ENCODE data around the gene MAGI2.
"Not testable (repeated sequence)": the region's sequence is repeated elsewhere in the genome, so short reads cannot be mapped to it uniquely, and the experiment has no call there.

MAGI2 gene

DNA sequence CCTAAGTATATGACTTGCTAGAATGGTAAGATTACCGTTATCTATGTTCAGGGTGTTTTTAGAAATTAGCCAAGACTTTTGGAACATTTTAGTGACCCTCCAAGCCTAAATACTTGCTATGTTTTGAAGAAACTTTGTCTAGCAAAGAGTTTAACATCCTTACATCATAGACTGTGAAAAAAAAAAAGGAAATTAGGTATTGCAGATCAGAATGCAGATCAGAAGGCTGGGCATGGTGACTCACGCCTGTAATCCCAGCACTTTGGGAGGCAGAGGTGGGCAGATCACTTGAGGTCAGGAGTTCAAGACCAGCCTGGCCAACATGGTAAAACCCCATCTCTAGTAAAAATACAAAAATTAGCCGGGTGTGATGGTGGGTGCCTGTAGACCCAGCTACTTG lies 10.7 kb downstream of the MAGI2 start:
- not testable (repeated sequence) for DNase-seq

- DNase-seq = no peak
Observed at GRCh38 chr7:79436378-79436777, 17.1 kb downstream of the MAGI2 start.

DNA sequence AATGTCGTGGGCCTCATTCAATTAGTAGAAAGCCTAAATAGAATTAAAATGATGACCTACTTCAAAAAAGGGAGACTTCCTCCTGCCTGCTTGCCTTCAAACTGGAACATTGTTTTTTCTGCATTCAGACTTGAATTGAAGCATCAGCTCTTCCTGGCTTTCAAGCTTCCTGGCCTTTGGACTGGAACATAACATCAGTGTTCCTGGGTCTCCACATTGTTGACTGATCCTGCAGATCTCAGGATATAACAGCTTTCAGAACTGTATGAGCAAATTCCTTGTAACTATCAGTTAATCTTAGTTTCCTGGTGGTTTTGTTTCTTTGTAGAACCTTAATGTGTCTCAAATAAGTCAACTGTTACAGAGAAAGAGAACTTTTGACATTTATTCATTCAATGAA lies 18.6 kb downstream of the MAGI2 start:
- DNase-seq = no peak

DNA sequence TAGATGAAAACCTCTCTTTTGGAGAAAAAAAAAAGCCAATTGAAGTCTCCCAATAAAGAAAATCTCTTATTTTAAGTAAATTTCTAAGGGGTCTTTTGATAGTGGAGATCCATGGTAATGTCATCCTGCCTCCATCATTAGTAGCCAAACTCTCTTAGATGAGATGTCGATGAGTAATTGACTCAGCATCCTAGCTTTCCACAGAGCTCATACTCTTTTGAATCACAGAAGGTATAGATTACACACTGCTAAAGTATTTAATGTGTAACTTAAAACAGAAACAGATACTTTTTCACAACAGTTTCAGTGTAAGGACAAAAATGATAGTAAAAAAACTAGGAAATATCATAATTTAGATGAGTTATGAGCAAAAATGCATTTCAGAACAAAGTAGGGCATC lies 19.4 kb downstream of the MAGI2 start:
- DNase-seq = no peak

GRCh38 chr7:79430391-79430790 lies 23.1 kb downstream of the MAGI2 start:
- no peak for DNase-seq

- DNase-seq = no peak
Observed at GRCh38 chr7:79425665-79426064, 27.8 kb downstream of the MAGI2 start.

DNA sequence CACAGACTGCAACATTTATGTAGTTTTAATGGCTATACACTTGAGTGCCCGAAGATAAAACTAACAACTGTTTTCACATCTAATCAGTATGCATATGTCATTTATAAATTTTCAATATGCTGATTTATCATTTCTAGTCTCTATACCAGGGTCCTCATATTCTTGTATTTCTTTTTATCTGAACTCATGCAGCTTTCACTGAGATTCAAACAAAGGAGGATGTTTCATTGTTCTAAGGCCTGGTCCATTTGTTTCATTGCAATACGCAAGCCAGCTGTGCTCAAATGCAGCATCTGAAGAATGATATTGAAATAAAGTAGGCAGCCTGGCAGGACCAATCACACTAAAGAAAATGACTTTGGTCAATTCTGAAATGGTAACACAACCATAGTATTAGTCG lies 31.7 kb downstream of the MAGI2 start:
- peak; percentile 30 for DNase-seq

GRCh38 chr7:79420464-79420863 lies 33.0 kb downstream of the MAGI2 start:
- DNase-seq = no peak

- DNase-seq = no peak
Observed at GRCh38 chr7:79414910-79415309, 38.6 kb downstream of the MAGI2 start.

- DNase-seq = no peak
Observed at GRCh38 chr7:79412915-79413314, 40.6 kb downstream of the MAGI2 start.

DNA sequence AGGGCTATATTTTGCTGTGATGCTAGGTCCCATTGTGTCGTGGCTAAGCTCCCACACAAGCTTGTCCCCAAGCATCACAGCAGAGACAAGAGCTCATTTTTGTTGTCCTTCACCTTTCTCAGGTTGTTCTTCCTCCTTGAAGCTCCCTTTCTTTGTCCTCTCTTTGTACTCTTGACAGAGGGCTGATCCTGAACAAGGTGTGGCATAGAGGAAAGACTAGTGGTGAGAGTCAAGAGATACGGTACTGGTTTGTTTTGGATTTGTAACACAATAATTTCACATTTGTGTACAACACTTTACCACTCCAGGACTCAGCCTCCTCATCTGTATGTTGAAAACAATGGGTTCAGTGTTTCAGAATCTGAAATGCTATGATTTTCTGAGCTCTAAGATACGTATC lies 41.0 kb downstream of the MAGI2 start:
- no peak for DNase-seq

DNA sequence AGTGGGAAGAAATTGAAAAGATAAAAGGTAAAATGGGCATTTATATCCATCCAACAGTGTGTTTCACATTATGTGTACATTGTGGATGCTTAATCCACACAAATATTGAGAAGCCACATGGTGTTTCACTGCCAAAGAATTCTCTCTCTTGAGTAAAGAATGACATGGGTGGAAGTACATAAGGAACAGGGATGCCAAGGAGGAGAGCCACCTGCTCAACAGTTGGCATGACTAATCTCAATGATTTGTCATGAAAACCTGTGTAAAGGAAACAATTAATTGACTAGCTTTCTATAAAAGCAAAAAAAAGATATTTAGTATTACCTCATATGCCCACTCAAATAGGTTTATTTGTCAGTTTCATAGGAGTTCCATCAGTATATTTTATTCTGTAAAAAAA lies 43.1 kb downstream of the MAGI2 start:
- DNase-seq = no peak

DNA sequence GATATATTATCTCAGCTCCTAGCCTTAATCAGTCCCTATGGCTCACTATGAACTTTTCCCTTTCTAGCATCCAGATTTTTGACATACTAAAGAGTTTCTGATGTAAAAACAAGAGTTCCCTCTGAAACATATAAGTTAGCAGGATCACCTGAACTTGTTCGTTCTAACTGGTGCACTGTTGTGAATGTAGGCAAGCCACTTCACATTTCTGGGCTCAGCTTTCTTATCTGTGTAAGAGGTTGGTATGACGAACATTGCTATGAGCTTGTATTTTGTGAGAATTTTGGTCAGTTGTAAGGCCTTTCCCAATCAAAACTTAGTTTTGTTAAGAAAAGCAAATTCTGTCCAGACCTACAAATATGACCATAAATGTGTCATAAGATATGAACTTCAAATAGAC lies 46.1 kb downstream of the MAGI2 start:
- no peak for DNase-seq

DNA sequence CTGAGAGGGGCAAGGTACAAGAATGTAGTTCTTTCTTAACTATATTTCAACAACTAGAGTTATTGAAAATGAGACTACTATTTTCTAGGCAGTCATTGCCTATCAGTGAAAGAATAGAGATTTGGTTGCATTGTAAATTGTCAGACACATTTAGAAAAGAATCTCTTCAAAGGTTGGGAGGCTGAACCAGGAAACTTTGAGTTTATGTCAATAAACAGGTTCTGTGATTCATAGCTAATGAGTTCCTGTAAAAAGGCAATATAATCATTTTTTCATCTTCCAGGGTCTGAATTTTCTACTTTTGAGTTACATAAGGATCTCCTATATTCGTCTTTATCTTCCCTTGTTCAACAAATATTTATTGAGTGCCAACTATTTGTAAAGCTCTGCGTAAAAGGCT lies 47.1 kb downstream of the MAGI2 start:
- no peak for DNase-seq

GRCh38 chr7:79405368-79405767 lies 48.1 kb downstream of the MAGI2 start:
- no peak for DNase-seq

DNA sequence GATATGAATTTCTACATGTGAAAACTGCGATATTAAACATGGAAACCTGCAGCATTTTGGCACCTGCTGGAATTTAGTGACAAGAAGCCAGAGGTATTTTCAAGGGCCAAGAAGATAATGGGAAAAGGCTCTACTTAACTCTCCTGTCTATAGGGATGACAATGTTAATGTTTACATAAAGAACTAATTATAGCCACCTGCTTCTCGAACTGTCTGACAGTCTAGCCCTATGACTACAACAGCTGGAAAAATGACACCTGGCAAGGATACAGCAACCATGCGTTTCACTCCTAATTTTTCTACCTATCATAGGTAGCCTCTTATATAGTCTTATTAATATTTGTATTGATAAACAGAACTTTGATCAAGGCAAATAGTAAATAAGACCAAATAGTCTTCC lies 49.6 kb downstream of the MAGI2 start:
- no peak for DNase-seq

DNA sequence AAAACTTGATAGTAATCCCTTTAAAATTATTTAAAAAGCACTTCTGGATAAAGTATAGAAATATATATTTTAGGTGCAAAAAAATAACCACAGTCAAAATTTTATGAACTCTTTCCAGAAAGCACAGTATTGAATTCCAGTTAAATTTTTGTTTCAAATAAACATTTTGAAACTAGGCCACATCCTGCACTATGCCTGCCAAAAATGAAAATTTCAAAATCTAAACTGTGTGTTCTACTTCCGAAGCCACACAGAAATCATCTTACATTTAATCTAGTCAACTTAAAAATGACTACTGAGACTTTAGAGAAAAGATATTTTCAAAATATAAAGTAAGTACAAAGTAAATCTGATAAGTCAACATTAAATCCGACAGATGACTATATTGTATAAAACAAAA lies 50.0 kb downstream of the MAGI2 start:
- no peak for DNase-seq

DNA sequence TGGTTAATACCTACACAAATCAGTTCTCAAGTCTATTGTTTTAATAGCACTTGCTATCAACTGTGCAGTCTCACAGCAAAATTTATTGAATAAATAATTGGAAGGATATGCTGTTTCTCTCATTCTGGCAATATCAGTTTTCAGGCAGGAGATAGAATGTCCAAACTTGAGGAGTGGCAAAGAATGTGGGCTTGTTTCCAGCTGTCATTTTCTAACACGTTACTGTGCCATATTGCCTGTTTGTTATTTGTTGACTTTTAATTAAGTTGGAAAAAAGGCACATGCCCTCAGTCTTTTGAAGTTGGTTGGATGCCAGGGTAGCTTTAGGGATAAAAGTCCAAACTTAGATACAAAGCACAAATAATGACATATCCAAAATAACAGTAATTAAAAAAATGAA lies 52.2 kb downstream of the MAGI2 start:
- no peak for DNase-seq

DNA sequence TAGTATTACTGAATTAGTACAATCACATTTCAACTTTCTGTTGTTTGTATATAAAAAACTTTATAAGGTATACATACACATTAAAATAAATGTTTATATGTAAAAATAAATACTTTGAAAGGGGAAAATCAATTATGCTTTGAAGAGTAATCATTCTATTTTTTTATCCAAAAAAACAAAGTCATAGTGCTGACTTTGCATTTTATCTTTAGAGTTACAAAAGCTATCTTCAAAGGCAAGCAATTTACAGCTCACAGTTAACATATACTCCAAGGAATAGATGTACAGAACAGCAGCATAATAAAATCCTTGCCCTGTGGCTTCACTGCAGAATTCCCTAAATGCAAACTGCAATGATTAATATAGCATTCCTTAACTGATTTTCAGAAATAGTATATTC lies 53.2 kb downstream of the MAGI2 start:
- DNase-seq = no peak

DNA sequence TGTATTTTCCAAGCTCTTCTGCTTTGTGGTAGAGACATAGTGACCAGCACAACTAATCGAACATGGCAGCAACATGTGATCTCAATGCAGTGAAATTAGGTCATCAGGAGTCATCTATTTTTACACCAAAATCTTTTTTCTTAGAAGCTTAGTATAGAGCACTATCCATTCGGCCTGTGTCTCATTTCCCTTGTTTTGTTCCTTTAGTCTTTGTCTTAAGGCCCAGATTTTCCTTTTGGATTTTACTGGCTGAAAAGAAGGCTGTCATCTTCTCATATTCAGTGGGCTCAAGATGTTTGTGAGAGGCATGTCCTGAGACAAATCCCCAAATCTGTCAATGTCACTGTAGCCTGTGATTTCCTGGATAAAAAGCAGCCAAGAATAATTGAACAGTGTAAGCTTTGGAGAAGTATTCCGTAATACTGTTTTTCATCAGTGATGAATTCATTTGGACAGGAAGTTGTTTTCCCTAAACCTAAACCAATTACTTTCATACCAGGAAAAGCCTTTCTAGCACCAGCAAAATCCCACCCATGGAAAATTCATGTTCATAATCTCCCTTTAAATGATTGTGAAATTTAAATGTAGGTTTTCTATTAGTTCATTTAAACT lies 55.2 kb downstream of the MAGI2 start:
- DNase-seq = peak; percentile 68

- no peak for DNase-seq
Observed at GRCh38 chr7:79386688-79387422, 66.6 kb downstream of the MAGI2 start.

GRCh38 chr7:79381921-79382320 lies 71.5 kb downstream of the MAGI2 start:
- no peak for DNase-seq

DNA sequence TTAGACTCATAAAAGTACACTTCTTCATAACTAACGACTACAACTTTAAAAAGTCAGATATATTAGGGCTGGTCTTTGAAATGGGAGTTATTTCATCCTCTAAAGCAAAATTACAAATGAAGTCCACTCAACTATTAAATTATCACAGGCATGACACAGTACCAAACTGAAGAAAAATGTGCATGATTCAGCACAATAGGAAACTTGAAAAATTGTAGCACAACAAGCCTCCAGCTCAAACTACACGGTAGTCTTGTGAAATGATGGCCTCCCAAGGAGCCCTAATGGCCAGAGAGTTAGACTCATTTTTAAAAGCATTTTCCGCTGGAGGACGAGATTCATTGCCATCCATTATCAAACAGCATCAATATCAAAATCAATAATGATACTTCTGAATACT lies 76.4 kb downstream of the MAGI2 start:
- no peak for DNase-seq

DNA sequence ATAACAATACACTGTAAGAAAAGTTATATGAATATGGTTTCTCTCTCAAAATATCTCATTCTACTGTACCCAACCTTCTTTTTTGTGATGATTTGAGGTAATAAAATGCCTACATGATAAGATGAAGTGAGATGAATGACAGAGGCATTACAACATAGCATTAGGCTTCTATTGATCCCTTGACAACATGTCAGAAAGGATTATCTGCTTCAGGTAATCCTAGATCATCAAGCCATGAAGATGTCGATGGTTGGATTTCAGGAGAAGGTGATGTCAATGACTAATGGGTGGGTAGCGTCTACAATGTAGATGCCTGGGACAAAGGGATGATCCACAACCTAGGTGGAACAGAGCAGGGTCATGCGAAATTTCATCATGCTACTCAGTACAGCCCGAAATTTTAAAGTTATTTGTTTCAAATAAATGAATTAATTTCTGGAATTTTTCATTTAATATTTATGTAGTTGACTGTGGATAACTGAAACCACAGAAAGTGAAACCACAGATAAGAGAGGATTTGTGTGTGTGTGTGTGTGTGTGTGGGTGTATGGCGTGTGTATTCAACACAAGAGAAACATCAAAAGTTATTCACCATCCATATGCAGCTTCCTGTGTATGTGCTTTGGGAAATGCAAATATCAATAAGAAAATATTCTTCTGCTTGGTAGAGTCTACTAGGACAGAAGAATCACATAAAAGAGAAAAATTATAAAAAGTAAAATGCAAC lies 77.0 kb downstream of the MAGI2 start:
- peak; percentile 74 for DNase-seq

Measured in eye (tissue), 1 donor.